Vagina (tissue), 2 donors: ENCODE data around the gene MIEF1. TPM values are rescaled to one million over a fixed set of nuclear protein-coding genes. Genes with fewer than 3 reads are reported as not detected.

Source experiments
- DNase-seq, 2 donors: peaks; one replicate each; pipeline ENCODE4 v3.0.0-alpha.2; 2017; ENCODE audit errors: extremely low spot score in 2 of 2
- H3K27ac ChIP-seq: fragments of 200-600 bp; sonication (generic); one replicate; pipeline ENCODE4 v1.5.1; 2019
- H3K27me3 ChIP-seq: fragments of 200-600 bp; sonication (generic); one replicate; pipeline ENCODE4 v1.5.1; 2019
- H3K36me3 ChIP-seq, 2 donors: fragments of 200-600 bp; sonication (generic); one replicate each; pipeline ENCODE4 v1.5.1; 2017 to 2019
- H3K4me1 ChIP-seq: fragments of 200-600 bp; sonication (generic); one replicate; pipeline ENCODE4 v1.5.1; 2019
- H3K4me3 ChIP-seq, 2 donors: fragments of 200-600 bp; sonication (generic); 1 replicate in 1 of 2; 2 replicates in 1 of 2; pipeline ENCODE4 v1.5.1; 2016 to 2019
- H3K9me3 ChIP-seq: fragments of 200-600 bp; sonication (generic); one replicate; pipeline ENCODE4 v1.5.1; 2019
- CTCF ChIP-seq, 3 experiments: fragments of 450-650 bp in 2 of 3; fragments of 200-600 bp in 1 of 3; sonication (generic) in 1 of 3; IDR thresholded peaks; one replicate each; pipeline ENCODE4 v1.5.1; 2017 to 2019; ENCODE audit warnings: antibody characterized with exemption in 3 of 3, mild to moderate bottlenecking in 2 of 3, moderate library complexity in 2 of 3
- POLR2A ChIP-seq, 2 donors: fragments of 450-650 bp; IDR thresholded peaks; one replicate each; pipeline ENCODE4 v1.6.1; 2017; ENCODE audit warnings: antibody characterized with exemption in 2 of 2, mild to moderate bottlenecking in 2 of 2, moderate library complexity in 2 of 2
- POLR2AphosphoS5 ChIP-seq, 2 donors: sonication (generic); formaldehyde crosslinking; IDR thresholded peaks; one replicate each; pipeline ENCODE4 v1.9.0; 2017; ENCODE audit warnings: antibody characterized with exemption in 2 of 2, mild to moderate bottlenecking in 2 of 2, low read depth in 1 of 2; ENCODE audit not compliant: insufficient read depth in 1 of 2
- intact Hi-C: fragments of 100-400 bp; cut with DNase I; formaldehyde crosslinking; loops from one replicate; pipeline ENCODE4 v1.15.1; 2023
- total RNA-seq: library from RNA; depleted of rRNA; stranded (reverse); fragments of >200 nt; gene quantifications from one replicate; pipeline ENCODE4 v1.2.3, GENCODE V29; 2016

Gene MIEF1
- total RNA-seq, 1 donor from 2014 or later, result 18.9 TPM

GRCh38 chr22:39558254-39558727, 56.2 kb downstream of the MIEF1 start:
- TF ChIP-seq CTCF (IDR thresholded peaks at IDR 0.05), result no peak
- no peak for TF ChIP-seq POLR2A (IDR thresholded peaks at IDR 0.05)
- no peak for TF ChIP-seq POLR2AphosphoS5 (IDR thresholded peaks at IDR 0.05; ENCODE audit: insufficient read depth in 1 of 2, low read depth in 1 of 2)
- Histone ChIP-seq H3K36me3 (no peaks in the 10 kb centered on the region), H3K27ac (no peak overlapping the region), H3K4me1 (peaks cover 14% of the 10 kb centered on the region), H3K27me3 (peaks cover 15% of the 10 kb centered on the region), H3K9me3 (no peaks in the 10 kb centered on the region), H3K4me3 (no peak overlapping the region)
- no peak for DNase-seq
- intact Hi-C loops, result no loop called here

- H3K27me3 ChIP-seq, result peaks cover 15% of the 10 kb centered on the region
- H3K4me1 ChIP-seq, result peaks cover 14% of the 10 kb centered on the region
- intact Hi-C loops, result no loop called here
- no peak for DNase-seq
- no peaks in the 10 kb centered on the region for H3K9me3 ChIP-seq
- no peak overlapping the region for H3K27ac ChIP-seq
- no peak overlapping the region for H3K4me3 ChIP-seq
- TF ChIP-seq POLR2A (IDR thresholded peaks at IDR 0.05) (no peak), POLR2AphosphoS5 (IDR thresholded peaks at IDR 0.05; ENCODE audit: insufficient read depth in 1 of 2, low read depth in 1 of 2) (no peak), CTCF (IDR thresholded peaks at IDR 0.05) (no peak)
- no peaks in the 10 kb centered on the region for H3K36me3 ChIP-seq
These were observed 56.9 kb downstream of the MIEF1 start for GRCh38 chr22:39558950-39559349.

- Histone ChIP-seq H3K9me3 (no peaks in the 10 kb centered on the region), H3K4me1 (peaks cover 14% of the 10 kb centered on the region), H3K36me3 (no peaks in the 10 kb centered on the region), H3K27ac (no peak overlapping the region), H3K4me3 (no peak overlapping the region), H3K27me3 (peaks cover 15% of the 10 kb centered on the region)
- TF ChIP-seq POLR2AphosphoS5 (IDR thresholded peaks at IDR 0.05; ENCODE audit: insufficient read depth in 1 of 2, low read depth in 1 of 2) (no peak), POLR2A (IDR thresholded peaks at IDR 0.05) (no peak), CTCF (IDR thresholded peaks at IDR 0.05) (no peak)
- DNase-seq, result no peak
- intact Hi-C loops, result no loop called here
These were observed 57.5 kb downstream of the MIEF1 start for GRCh38 chr22:39559456-39560105.

- no peak for DNase-seq
- H3K9me3 ChIP-seq, result no peaks in the 10 kb centered on the region
- no peak for TF ChIP-seq POLR2A (IDR thresholded peaks at IDR 0.05)
- no peak for TF ChIP-seq CTCF (IDR thresholded peaks at IDR 0.05)
- TF ChIP-seq POLR2AphosphoS5 (IDR thresholded peaks at IDR 0.05; ENCODE audit: insufficient read depth in 1 of 2, low read depth in 1 of 2), result no peak
- no peak overlapping the region for H3K27ac ChIP-seq
- H3K27me3 ChIP-seq, result peaks cover 15% of the 10 kb centered on the region
- H3K4me1 ChIP-seq, result peaks cover 14% of the 10 kb centered on the region
- intact Hi-C loops, result no loop called here
- no peak overlapping the region for H3K4me3 ChIP-seq
- H3K36me3 ChIP-seq, result no peaks in the 10 kb centered on the region
These were observed 58.0 kb downstream of the MIEF1 start for GRCh38 chr22:39560127-39560526.

DNA sequence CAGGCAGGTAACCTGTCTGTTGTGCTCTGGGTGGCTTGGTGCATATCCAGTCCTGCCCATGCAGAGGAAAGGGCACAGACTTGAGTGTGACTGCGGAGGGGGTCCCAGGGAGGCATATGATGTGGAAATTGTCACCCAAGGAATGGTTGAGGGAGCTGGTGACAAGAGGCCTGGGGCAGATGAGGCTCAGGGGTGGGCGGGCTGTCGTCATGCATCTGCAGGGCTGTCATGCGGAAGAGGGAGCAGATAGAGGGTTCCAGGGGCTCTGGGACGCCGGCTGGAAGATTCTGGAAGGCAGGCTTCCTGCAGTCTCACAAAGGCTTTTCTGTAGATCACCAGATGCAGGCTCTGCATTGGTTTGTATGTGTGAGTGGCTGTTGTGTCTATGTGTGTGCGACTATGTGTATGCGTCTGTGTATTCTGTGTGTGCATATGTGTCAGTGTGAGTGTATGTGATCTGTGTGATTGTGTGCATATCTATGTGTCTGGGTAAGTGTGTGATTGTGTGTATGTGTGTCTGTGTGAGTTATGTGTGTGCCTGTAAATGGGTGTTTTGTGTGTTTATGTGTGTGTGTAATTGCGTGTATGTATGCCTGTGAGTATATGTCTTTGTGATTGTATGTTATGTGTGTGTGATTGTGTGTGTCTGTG, 60.9 kb downstream of the MIEF1 start:
- peaks cover 8% of the 10 kb centered on the region for H3K27me3 ChIP-seq
- H3K36me3 ChIP-seq, result no peaks in the 10 kb centered on the region
- no peaks in the 10 kb centered on the region for H3K9me3 ChIP-seq
- intact Hi-C loops, result no loop called here
- H3K27ac ChIP-seq, result no peak overlapping the region
- peaks cover 6% of the 10 kb centered on the region for H3K4me1 ChIP-seq
- no peak overlapping the region for H3K4me3 ChIP-seq
- TF ChIP-seq POLR2AphosphoS5 (IDR thresholded peaks at IDR 0.05; ENCODE audit: insufficient read depth in 1 of 2, low read depth in 1 of 2) (no peak), CTCF (IDR thresholded peaks at IDR 0.05) (no peak), POLR2A (IDR thresholded peaks at IDR 0.05) (no peak)
- DNase-seq, result no peak
